GM18858 (cell line): ENCODE measurements around the gene TNFRSF4.
"Not testable (repeated sequence)": the region's sequence is repeated elsewhere in the genome, so short reads cannot be mapped to it uniquely, and the experiment has no call there.

ENCODE experiments used
- ATAC-seq: cut with Tn5 transposase; IDR thresholded peaks from one replicate; pipeline ENCODE4 v1.9.1; 2021; ENCODE audit not compliant: unreplicated experiment

TNFRSF4 gene

GRCh38 chr1:1204425-1204920 lies 9.5 kb downstream of the TNFRSF4 start:
- no peak for ATAC-seq

GRCh38 chr1:1203561-1204424 lies 10.2 kb downstream of the TNFRSF4 start:
- no peak for ATAC-seq

GRCh38 chr1:1202831-1203560 lies 11.0 kb downstream of the TNFRSF4 start:
- ATAC-seq: no peak

GRCh38 chr1:1200876-1201810 lies 12.8 kb downstream of the TNFRSF4 start:
- no peak for ATAC-seq

GRCh38 chr1:1199961-1200875 lies 13.7 kb downstream of the TNFRSF4 start:
- no peak for ATAC-seq

- no peak for ATAC-seq
Observed at GRCh38 chr1:1199141-1199960, 14.6 kb downstream of the TNFRSF4 start.

GRCh38 chr1:1198423-1199140 lies 15.4 kb downstream of the TNFRSF4 start:
- no peak for ATAC-seq

- ATAC-seq: no peak
Observed at GRCh38 chr1:1197551-1198422, 16.2 kb downstream of the TNFRSF4 start.

- no peak for ATAC-seq
Observed at GRCh38 chr1:1197188-1197500, 16.8 kb downstream of the TNFRSF4 start.

- no peak for ATAC-seq
Observed at GRCh38 chr1:1196431-1197187, 17.3 kb downstream of the TNFRSF4 start.

GRCh38 chr1:1195726-1196125 lies 18.2 kb downstream of the TNFRSF4 start:
- ATAC-seq: not testable (repeated sequence)

- no peak for ATAC-seq
Observed at GRCh38 chr1:1194723-1195122, 19.2 kb downstream of the TNFRSF4 start.

GRCh38 chr1:1191734-1192133 lies 22.2 kb downstream of the TNFRSF4 start:
- no peak for ATAC-seq

- ATAC-seq: no peak
Observed at GRCh38 chr1:1189111-1189510, 24.8 kb downstream of the TNFRSF4 start.

GRCh38 chr1:1187938-1188337 lies 26.0 kb downstream of the TNFRSF4 start:
- no peak for ATAC-seq

- no peak for ATAC-seq
Observed at GRCh38 chr1:1185101-1185765, 28.7 kb downstream of the TNFRSF4 start.
